Frontal cortex (tissue), 4 donors: ENCODE data around the gene HSPBP1. TPM values are rescaled to one million over a fixed set of nuclear protein-coding genes. Genes with fewer than 3 reads are reported as not detected.
"Not testable (repeated sequence)": the region's sequence is repeated elsewhere in the genome, so short reads cannot be mapped to it uniquely, and the experiment has no call there.

Experiments used
- DNase-seq, 2 donors: peaks; one replicate each; pipeline ENCODE4 v3.0.0; 2012; ENCODE audit warnings: low spot score in 2 of 2
- FAIRE-seq: peaks from 2 replicates; lab custom pipeline; 2012; peaks lifted over from hg19 to GRCh38; lab: Jason Lieb, UNC
- small RNA-seq: library from RNA; depleted of rRNA; stranded (forward); fragments of <200 nt; gene quantifications from one replicate; pipeline ENCODE3, GENCODE V24; 2014
- total RNA-seq: library from RNA; depleted of rRNA; stranded (reverse); fragments of >200 nt; gene quantifications from one replicate; pipeline ENCODE4 v1.2.3, GENCODE V29; 2014
- donor health status: control.
- donor health status: control.
- donor health status: control.

The HSPBP1 gene
- total RNA-seq, 1 donor from 2014 or later, result 28.9 TPM

- no peak for DNase-seq
- FAIRE-seq, result no peak
These were observed 54.4 kb downstream of the HSPBP1 start for GRCh38 chr19:55225415-55225958.

- FAIRE-seq, DNase-seq: not testable (repeated sequence)
These were observed 55.1 kb downstream of the HSPBP1 start for GRCh38 chr19:55224679-55225414.

GRCh38 chr19:55224038-55224665 lies 55.8 kb downstream of the HSPBP1 start:
- DNase-seq, result no peak
- FAIRE-seq, result no peak

- no peak for DNase-seq
- FAIRE-seq, result no peak
These were observed 56.4 kb downstream of the HSPBP1 start for GRCh38 chr19:55223291-55224037.

GRCh38 chr19:55220525-55220924 lies 59.4 kb downstream of the HSPBP1 start:
- no peak for FAIRE-seq
- DNase-seq, result no peak

GRCh38 chr19:55216461-55217198 lies 63.3 kb downstream of the HSPBP1 start:
- FAIRE-seq, result no peak
- DNase-seq, result peak; percentile 62 to 79

GRCh38 chr19:55213547-55213946 lies 66.4 kb downstream of the HSPBP1 start:
- FAIRE-seq (no peak), DNase-seq (no peak)

- FAIRE-seq (no peak), DNase-seq (no peak)
These were observed 67.5 kb downstream of the HSPBP1 start for GRCh38 chr19:55212447-55212846.

Small RNA genes lying within 50 kb of the gene (small RNA-seq; reads per million reads assigned to genes)
- gene MIR6802, result not detected
- gene MIR6803, result not detected
- not detected for gene MIR6804

Other genes starting within 250 kb of the HSPBP1 start
- gene GP6, start 241.8 kb downstream of the HSPBP1 start, total RNA-seq, result under 0.01 TPM
- gene RDH13, start 217.0 kb downstream of the HSPBP1 start, total RNA-seq, result 14.3 TPM
- gene EPS8L1, start 204.2 kb downstream of the HSPBP1 start, total RNA-seq, result 2.9 TPM
- gene PPP1R12C, start 162.5 kb downstream of the HSPBP1 start, total RNA-seq, result 16.7 TPM
- 2.4 TPM for gene TNNT1, start 130.9 kb downstream of the HSPBP1 start, total RNA-seq
- 0.41 TPM for gene TNNI3, start 122.4 kb downstream of the HSPBP1 start, total RNA-seq
- not detected for gene DNAAF3, start 113.5 kb downstream of the HSPBP1 start, total RNA-seq
- 33.0 TPM for gene SYT5, start 99.8 kb downstream of the HSPBP1 start, total RNA-seq
- gene PTPRH, start 70.6 kb downstream of the HSPBP1 start, total RNA-seq, result 0.41 TPM
- 0.82 TPM for gene TMEM86B, start 51.3 kb downstream of the HSPBP1 start, total RNA-seq
- gene PPP6R1, start 21.1 kb downstream of the HSPBP1 start, total RNA-seq, result 11.0 TPM
- 81.1 TPM for gene BRSK1, start 3.9 kb upstream of the HSPBP1 start, total RNA-seq
- gene TMEM150B, start 45.2 kb upstream of the HSPBP1 start, total RNA-seq, result not detected
- 5.7 TPM for gene KMT5C, start 59.8 kb upstream of the HSPBP1 start, total RNA-seq
- under 0.01 TPM for gene COX6B2, start 74.6 kb upstream of the HSPBP1 start, total RNA-seq
- gene GARIN5B, start 83.2 kb upstream of the HSPBP1 start, total RNA-seq, result not detected
- gene IL11, start 90.4 kb upstream of the HSPBP1 start, total RNA-seq, result 0.41 TPM
- gene TMEM190, start 96.7 kb upstream of the HSPBP1 start, total RNA-seq, result not detected
- 0.41 TPM for gene TMEM238, start 104.2 kb upstream of the HSPBP1 start, total RNA-seq
- gene RPL28, start 105.8 kb upstream of the HSPBP1 start, total RNA-seq, result 112 TPM
- 28.9 TPM for gene UBE2S, start 127.7 kb upstream of the HSPBP1 start, total RNA-seq
- gene SHISA7, start 163.2 kb upstream of the HSPBP1 start, total RNA-seq, result 4.5 TPM
- 12.2 TPM for gene ISOC2, start 181.5 kb upstream of the HSPBP1 start, total RNA-seq
- not detected for gene C19orf85, start 184.6 kb upstream of the HSPBP1 start, total RNA-seq
- 0.41 TPM for gene ZNF628, start 196.5 kb upstream of the HSPBP1 start, total RNA-seq
- 18.8 TPM for gene NAT14, start 205.1 kb upstream of the HSPBP1 start, total RNA-seq
- under 0.01 TPM for gene SSC5D, start 208.3 kb upstream of the HSPBP1 start, total RNA-seq